GM12873 (cell line): ENCODE results near the gene TMEM121.

Source experiments
- TF ChIP-seq, protein P1 (sequence below): IDR thresholded peaks from 2 replicates; pipeline ENCODE4 v1.5.1; 2012; ENCODE audit warnings: low read depth, mild to moderate bottlenecking, moderate library complexity, low read length, control low read depth; ENCODE audit not compliant: insufficient read depth; ENCODE audit errors: missing control alignments

Gene TMEM121

DNA sequence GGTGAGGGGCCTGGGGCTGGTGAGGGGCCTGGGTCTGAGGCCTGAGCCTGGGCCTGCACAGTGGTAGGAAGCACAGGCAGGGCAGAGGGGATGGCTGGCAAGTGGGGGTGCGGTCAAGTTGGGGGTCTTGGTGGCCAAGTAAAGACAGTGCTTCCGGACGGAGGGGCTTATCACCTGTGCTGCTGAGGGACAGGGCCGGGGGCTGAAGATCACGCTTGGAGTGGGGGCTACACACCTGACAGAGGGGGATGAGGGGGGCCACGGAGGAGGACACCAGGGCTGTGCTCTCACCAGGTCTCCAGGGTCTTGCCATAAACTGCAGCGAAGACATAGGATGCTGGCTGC, 23.1 kb upstream of the TMEM121 start:
- TF ChIP-seq, protein P1, sequence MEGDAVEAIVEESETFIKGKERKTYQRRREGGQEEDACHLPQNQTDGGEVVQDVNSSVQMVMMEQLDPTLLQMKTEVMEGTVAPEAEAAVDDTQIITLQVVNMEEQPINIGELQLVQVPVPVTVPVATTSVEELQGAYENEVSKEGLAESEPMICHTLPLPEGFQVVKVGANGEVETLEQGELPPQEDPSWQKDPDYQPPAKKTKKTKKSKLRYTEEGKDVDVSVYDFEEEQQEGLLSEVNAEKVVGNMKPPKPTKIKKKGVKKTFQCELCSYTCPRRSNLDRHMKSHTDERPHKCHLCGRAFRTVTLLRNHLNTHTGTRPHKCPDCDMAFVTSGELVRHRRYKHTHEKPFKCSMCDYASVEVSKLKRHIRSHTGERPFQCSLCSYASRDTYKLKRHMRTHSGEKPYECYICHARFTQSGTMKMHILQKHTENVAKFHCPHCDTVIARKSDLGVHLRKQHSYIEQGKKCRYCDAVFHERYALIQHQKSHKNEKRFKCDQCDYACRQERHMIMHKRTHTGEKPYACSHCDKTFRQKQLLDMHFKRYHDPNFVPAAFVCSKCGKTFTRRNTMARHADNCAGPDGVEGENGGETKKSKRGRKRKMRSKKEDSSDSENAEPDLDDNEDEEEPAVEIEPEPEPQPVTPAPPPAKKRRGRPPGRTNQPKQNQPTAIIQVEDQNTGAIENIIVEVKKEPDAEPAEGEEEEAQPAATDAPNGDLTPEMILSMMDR: no peak

DNA sequence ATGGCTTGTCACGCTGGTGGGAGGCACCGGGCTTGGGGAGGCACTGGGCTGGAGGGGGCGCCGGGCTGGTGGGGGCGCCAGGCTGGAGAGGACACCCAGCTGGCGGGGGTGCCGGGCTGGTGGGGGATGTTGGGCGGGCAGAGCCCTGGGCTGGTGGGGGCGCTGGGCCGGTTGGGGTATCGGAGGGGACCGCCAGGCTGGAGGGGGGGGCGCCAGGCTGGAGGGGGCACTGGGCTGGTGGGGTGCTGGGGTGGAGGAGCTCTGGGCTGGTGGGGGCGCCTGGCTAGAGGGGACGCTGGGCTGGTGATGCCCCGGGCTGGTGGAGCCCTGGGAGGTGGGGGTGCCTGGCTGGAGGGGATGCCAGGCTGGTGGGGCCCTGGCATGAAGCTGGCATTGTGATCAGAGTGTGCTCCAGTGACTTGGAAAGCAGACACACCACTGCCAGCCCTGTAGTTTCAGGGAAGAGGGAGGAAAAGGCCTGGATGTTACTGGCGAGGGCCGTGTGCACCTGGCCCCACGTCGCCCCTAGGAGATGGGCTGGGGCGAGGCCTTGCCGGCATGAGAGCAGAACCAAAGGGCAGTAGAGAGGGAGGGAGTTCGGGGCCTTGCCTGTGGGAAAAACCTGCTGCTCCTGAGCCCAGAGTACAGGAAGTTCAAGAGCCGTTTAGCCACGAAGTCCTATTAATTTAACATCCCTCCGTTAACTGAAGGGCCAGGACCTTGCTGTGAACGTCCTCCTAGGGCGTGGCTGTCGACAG, 22.3 kb upstream of the TMEM121 start:
- TF ChIP-seq, protein P1: no peak

DNA sequence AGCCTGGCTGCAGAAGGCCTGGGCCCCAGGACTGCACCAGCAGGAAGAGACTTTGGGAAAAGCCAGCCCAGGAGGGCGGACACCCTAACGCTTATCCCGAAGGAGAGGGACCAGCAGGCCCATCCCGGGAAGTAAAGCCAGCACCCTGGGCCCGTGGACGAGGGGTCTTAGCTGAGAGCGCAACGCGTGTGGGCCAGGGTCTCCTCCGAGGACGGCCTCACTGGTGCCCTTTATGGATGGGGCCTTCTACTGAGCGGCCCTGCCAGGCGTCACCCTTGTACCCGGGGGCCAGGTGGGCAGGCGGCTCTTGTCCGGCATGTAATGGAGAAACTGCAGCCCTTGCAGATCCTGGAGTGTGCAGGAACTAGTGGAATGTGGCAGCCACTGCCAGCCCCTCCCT, 21.3 kb upstream of the TMEM121 start:
- TF ChIP-seq, protein P1: no peak

DNA sequence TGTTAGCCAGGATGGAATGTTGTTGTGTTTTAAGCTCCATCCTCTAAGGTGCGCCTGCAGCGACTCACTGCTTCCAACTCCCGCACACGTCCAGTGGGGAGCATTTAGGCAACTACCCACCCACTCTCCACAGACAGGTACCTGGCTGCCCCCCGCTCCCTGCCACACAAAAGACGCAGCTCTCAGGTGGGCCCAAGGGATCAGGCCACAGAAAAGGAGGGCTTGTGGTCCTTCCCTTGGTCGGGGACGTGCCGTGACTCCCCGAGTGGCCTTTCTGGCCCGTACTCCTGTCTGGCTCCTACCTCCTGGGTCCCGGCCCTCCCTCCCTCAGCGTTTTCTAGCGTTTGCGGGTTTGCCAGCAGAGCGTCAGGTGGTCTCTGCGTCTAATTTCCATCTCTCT, 19.1 kb upstream of the TMEM121 start:
- TF ChIP-seq, protein P1: no peak

DNA sequence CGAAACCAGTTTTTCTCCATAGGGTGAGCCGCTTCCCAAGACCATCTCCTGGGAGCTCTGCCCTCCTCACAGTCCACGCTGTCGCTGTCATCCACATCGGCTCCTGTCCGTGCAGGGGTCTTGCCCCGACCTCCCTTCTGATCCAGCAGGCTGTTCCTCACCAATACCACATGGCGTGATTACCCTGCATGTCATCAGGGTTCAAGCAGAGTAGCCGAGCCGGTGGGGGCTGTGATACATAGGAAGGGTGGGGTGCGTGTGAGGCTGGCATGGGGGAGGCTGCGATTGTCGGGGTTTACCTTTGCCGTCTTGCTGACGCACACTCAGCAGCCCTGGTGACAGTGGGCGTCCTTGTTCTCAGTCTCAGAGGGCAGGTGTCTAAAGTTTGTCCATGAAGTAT, 18.3 kb upstream of the TMEM121 start:
- TF ChIP-seq, protein P1: no peak

DNA sequence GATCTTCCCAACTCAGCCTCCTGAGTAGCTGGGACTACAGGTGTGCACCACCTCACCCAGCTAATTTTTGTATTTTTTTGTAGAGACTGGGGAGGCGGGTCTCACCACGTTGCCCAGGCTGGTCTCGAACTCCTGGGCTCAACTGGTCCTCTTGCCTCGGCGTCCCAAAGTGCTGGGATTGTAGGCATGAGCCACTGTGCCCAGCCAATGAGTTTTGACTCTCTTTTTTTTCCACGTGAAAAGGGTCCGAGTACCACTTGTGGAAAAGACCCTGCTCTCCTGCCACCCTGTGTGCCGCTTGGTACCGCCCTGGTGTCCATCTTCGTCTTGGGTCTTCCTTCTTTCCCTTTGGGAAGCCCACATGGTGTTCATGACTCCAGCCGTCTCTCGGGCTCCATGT, 17.8 kb upstream of the TMEM121 start:
- TF ChIP-seq, protein P1: no peak

DNA sequence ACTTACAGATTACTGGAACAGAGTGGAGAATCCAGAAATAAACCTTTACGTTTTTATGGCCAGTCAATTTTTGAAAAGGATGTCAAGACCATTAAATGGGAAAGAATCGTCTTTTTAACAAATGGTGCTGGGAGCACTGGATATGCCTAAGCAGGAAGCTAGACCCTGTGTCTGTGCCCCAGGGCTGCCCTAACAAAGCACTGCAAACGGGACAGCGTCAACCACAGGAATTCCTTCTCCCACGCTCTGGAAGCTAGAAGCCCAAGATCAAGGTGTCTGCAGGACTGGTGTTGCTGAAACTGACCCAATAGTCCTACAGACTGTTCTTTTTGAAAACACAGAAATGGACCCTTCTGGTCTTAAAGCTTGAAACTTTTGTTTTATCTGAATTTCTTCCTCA, 9.3 kb upstream of the TMEM121 start:
- TF ChIP-seq, protein P1: no peak
